HG03135 (cell line): ENCODE measurements around the gene SLC39A12.
"Not testable (repeated sequence)": the region's sequence is repeated elsewhere in the genome, so short reads cannot be mapped to it uniquely, and the experiment has no call there.

Experiments used
- ATAC-seq: cut with Tn5 transposase; IDR thresholded peaks from one replicate; pipeline ENCODE4 v1.9.1; 2021; ENCODE audit warnings: mild to moderate bottlenecking, moderate library complexity; ENCODE audit not compliant: unreplicated experiment

SLC39A12 gene

GRCh38 chr10:17951868-17952371 lies at the start of gene SLC39A12:
Gene SLC39A12, plus strand, starts transcription at chr10:17951918. Its CDS starts 1,359 bp downstream, at chr10:17953277.
- ATAC-seq: no peak

DNA sequence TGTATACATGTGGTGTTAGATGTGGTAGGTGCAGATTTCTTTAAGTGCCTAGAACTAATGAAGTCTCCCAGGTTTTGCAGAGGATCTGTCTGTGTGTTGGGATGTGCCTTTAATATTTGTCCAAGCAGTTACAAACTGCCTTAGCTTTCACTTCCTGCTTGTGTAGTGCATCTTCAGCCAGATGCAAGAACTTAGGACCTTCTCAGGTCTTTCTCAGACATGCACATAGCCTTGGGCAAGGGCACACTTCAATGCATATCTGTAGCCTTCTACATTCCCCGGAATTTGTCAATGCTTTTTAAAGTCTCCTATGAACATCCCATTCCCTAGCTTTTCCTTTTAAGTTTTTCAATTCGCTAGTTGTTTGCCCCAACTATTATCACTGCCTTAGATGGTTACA lies 47.2 kb upstream of the SLC39A12 start:
- no peak for ATAC-seq

DNA sequence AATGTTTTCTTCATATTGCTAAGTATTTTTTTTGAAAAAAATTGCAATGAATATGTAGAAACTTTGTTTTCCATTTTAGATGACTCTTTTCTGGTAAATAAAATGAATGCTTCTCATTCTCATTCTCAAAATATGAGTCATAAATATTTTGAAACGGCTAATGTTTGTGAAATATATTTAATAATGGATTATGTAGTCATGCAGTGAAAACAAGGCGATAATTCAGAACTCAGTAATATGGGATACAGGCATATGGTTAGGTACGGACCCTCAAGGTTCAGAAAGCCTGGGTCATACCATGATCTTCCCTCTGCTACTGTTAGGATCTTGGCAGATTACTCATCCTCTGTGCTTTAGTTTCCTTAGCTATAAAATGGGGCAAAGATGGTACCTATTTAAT lies 46.2 kb upstream of the SLC39A12 start:
- no peak for ATAC-seq

DNA sequence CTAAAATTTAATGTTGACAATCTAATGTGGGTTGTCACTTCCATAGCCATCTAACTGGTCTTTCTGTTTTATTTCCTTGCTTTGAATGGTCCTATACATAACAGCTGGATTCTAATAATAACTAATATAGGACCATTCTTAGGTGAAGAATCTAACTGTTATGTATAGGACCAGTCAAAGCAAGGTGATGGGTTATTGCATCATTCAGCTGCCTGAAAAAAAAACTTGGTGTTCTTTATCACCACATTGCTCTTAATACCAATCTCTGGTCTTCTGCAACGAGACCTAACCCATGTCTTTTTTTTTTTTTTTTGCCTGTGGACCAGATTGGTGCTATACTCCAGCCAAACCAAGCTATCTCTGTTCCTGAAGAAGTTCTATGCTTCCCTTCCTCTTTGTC lies 45.7 kb upstream of the SLC39A12 start:
- no peak for ATAC-seq

DNA sequence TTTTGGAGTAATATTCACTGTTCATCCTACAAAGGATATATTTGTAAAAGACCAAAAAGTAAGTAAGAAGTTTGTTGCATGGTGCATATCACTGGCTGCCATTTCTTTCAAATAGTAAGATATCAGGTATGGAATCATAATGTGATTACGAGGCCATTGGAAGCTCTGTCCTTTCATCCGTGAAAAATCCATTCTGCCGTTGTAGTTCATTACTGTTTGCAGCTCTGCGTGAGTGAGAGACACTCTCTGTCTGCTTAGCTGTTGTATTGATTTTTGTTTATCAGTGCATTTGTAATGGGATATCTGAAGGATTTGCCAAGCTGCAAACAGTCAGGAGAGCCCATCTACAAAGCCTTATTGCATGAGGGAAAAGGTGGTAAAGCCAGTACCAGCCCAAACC lies 44.1 kb upstream of the SLC39A12 start:
- no peak for ATAC-seq

GRCh38 chr10:17910125-17910789 lies 41.5 kb upstream of the SLC39A12 start:
- peak; percentile 51 for ATAC-seq

DNA sequence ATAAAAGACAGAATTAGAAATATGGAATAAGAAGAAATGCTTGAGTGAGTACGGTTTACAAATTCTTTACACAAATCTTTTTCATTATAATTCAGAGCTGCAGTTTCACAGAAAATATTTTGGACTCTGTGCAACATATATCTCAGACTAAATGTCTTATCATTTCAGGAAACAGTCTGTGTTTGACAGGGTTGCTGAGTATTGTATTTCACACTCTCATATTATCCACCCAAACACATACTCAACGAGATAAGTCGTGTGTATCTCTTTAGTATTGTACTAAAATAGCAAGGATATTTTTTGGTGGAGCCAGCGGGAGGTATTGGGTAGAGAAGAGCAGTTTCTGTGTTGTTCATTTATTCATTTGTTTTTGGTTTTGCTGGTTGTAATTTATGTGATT lies 39.0 kb upstream of the SLC39A12 start:
- ATAC-seq: no peak

DNA sequence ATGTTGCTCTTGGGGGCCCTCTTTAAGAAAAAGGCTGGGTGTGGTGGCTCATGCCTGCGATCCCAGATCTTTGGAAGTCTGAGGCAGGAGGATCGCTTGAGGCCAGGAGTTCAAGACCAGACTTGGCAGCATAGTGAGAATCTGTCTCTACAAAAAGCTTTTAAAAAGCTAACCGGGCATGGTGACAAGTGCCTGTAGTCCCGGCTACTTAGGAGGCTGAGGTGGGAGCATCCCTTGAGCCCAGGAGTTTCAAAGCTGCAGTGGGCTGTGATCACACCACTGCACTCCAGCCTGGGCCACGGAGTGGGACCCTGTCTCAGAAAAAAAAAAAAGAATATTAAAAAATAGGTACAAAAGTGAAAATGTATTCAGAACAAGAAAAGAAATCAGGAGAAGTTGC lies 38.1 kb upstream of the SLC39A12 start:
- no peak for ATAC-seq

DNA sequence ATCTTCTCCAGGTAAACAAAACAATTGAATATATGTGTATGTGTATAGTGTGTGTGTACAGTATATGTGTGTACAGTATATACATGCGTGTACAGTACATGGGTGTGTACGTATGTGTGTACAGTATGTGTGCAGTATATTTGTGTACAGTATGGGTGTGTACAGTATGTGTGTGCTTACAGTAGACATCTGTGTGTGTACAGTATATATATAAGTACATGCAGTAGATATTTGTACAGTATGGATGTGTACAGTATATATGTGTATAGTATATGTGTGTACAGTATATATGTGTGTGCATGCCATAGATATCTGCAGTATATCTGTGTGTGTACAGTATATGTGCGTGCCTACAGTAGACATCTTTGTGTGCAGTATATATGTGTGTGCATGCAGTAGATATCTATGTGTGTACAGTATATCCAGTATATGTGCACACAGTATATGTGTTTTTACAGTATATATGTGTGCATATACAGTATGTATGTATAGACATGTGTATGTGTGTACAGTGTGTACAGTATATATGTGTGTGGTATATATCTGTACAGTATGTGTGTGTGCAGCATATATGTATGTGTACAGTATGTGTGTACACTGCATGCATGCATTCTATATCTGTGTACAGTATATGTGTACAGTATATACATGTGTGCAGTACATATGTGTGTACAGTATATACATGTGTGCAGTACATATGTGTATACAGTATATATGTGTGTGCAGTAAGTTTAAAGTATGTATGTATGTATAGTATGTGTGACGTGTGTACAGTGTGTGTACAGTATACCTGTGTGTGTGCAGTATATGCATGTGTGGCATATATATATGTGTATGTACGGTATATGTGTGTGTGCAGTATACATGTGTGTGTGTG lies 37.3 kb upstream of the SLC39A12 start:
- ATAC-seq: no peak

DNA sequence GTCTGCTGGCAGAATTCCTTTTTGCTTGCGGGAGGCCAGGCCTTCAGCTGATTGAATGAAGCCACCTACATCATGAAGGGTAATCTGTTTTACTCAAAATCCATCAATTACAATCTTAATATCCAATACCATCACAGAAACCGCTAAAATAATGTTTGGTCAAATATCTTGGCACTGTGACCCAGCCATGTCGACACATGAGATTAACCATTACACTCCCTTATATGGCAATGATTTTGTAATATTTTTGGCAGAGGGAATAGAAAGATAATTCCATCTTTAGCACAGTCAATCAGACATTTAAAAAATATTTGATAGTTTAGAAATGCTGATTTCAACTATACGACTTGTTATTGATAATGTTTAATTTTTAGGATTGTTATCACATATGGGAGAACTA lies 36.5 kb upstream of the SLC39A12 start:
- ATAC-seq: no peak

- ATAC-seq: no peak
These were observed 33.4 kb upstream of the SLC39A12 start for GRCh38 chr10:17918187-17918903.

DNA sequence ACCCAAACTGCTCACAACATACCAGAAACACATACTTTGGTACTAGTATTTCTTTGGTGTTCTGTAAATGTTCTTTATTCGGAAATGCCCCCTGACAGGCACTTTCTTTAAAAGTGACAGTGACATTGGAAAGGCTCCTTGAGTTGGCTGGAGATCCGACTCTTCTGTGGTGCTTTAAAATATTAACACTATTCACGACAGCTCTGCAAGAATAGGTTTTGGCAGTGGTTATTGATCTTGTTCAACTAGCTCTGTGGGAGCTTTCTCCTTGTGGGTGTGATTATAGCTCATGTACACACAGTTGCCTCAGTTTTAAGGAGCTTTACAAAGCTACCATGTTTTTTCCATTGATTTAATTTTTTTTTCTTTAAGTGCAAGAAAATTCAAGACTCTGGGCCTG lies 30.3 kb upstream of the SLC39A12 start:
- no peak for ATAC-seq

DNA sequence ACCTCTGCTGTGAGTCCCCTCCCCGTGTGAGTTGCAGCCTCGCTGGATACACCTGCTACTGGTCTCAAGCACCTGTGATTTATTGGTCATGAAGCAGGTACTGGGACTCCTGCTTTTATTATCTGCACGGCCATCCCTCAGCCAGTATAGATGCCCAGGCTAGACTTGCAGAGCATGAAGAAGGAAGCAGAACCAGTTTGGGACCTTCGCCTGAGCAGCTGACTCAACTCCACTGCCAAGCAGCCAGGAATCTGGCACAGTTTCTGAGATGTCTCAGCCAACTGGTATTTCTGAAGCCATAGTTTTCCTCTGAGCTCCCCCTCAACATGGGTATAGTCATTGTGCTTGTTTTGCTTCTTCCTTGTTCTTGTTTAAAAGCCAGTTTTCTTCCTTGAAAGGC lies 28.0 kb upstream of the SLC39A12 start:
- no peak for ATAC-seq

- ATAC-seq: no peak
These were observed 8.5 kb upstream of the SLC39A12 start for GRCh38 chr10:17943033-17943745.

GRCh38 chr10:17950269-17950668 lies 1.4 kb upstream of the SLC39A12 start:
- not testable (repeated sequence) for ATAC-seq

DNA sequence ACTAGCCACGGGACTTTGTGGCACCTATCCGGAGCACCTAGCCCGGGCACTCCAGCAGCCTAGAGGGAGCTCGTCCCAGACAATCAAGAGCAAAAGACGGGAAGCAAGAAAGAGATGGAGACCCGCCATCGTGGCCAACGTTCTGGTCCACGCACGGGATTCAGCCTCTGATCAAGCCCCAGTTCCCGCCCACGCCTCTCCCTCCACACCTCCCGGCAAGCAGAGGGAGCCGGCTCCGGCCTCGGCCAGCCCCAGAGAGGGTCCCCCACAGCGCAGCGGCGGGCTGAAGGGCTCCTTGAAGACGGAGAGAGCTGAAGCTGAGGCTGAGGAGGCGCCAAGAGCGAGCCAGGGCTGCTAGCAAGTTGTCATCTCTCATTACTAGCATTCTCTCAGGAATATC lies 992 bp upstream of the SLC39A12 start:
- no peak for ATAC-seq

DNA sequence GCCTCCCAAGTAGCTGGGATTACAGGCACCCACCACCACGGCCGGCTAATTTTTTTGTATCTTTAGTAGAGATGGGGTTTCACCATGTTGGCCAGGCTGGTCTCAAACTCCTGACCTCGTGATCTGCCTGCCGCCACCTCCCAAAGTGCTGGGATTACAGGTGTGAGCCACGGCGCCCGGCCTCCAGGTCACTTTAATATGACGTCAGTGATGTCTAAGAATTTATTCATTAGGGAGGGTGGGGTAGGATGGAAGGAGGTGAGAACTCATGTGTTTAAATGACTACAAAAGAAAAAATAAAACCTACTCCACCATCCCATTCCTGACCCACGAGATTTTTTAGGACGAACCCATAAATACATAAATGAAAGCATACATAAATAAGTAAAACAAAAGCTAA lies 2.7 kb downstream of the SLC39A12 start:
- not testable (repeated sequence) for ATAC-seq

GRCh38 chr10:17954861-17955260 lies 3.1 kb downstream of the SLC39A12 start:
- no peak for ATAC-seq

DNA sequence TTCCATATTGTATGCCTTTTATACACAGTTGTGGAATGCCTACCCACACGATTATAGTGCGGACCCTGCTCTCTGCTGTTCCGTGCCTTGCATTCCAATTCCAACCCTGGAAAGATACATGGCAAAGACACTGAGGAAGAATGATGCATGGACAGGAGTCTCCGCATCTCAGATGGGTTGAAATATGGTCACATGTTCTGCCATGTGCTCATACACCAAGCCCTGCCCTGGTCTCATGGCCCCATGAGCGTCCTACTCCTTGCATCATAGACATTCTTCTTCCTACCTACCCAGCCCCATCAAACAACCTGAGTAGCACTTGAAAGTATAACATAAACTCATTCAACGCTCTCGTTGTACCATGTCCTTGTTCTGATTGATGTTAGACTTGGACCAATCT lies 6.3 kb downstream of the SLC39A12 start:
- ATAC-seq: no peak

DNA sequence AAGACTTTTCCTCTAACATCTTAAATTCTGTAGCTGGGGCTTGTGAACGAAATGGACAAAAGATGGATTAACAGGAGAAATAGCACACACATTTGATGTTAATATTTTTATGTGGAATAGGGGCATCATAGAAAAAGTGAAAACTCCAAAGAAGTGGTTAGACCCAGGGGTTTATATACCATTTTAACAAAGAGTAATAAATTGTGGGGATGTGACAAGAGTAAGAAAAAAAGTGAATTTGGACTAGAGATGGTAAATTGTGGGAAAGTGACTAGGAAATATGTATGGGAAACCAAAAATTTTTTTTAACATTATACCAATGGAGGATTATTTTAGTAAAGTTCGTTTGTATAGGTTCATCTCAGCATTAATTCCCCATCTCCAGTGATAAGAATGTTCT lies 8.2 kb downstream of the SLC39A12 start:
- ATAC-seq: no peak
